Liver (tissue), 9 donors: ENCODE results near the gene FXYD4. TPM values are rescaled to one million over a fixed set of nuclear protein-coding genes. Genes with fewer than 3 reads are reported as not detected.

Experiments
- DNase-seq: peaks from one replicate; pipeline ENCODE4 v3.0.0-alpha.2; 2017; ENCODE audit warnings: low spot score
- H3K27ac ChIP-seq, 2 donors: one replicate each; pipeline ENCODE4 v1.7.0; 2013; ENCODE audit warnings: inconsistent platforms in 2 of 2, low read length in 2 of 2, control low read depth in 1 of 2, low read depth in 1 of 2, mild to moderate bottlenecking in 1 of 2
- H3K27me3 ChIP-seq, 4 donors: one replicate each; pipeline versions ENCODE4 v1.6.1 to v1.7.0; 2013; ENCODE audit warnings: low read length in 3 of 4, inconsistent platforms in 1 of 4, mild to moderate bottlenecking in 1 of 4, moderate library complexity in 1 of 4; ENCODE audit not compliant: control insufficient read depth in 4 of 4, insufficient read depth in 4 of 4
- H3K36me3 ChIP-seq, 4 donors: one replicate each; pipeline versions ENCODE4 v1.6.1 to v1.7.0; 2013; ENCODE audit warnings: low read length in 3 of 4, mild to moderate bottlenecking in 3 of 4, low read depth in 1 of 4, moderate library complexity in 1 of 4; ENCODE audit not compliant: control insufficient read depth in 4 of 4, insufficient read depth in 3 of 4
- H3K4me1 ChIP-seq, 4 donors: one replicate each; pipeline versions ENCODE4 v1.6.1 to v1.7.0; 2013; ENCODE audit warnings: low read length in 3 of 4, mild to moderate bottlenecking in 3 of 4, moderate library complexity in 1 of 4; ENCODE audit not compliant: control insufficient read depth in 4 of 4, insufficient read depth in 4 of 4
- H3K4me3 ChIP-seq, 3 donors: one replicate each; pipeline versions ENCODE4 v1.6.1 to v1.7.0; 2013; ENCODE audit warnings: low read length in 3 of 3, control low read depth in 1 of 3, low read depth in 1 of 3, mild to moderate bottlenecking in 1 of 3
- H3K9ac ChIP-seq, 2 donors: one replicate each; pipeline ENCODE4 v1.7.0; 2013; ENCODE audit warnings: low read length in 2 of 2, mild to moderate bottlenecking in 2 of 2, moderate library complexity in 2 of 2, control low read depth in 1 of 2, low read depth in 1 of 2
- H3K9me3 ChIP-seq, 4 donors: one replicate each; pipeline versions ENCODE4 v1.6.1 to v1.7.0; 2013; ENCODE audit warnings: low read length in 3 of 4; ENCODE audit not compliant: control insufficient read depth in 4 of 4
- CTCF ChIP-seq: fragments of 150-350 bp; IDR thresholded peaks from 2 replicates; pipeline ENCODE4 v1.5.1; 2017; ENCODE audit warnings: improper control_type of control experiment, low read depth, low read length; ENCODE audit not compliant: missing input control
- EGR1 ChIP-seq, 2 donors: IDR thresholded peaks; 2 replicates each; pipeline ENCODE4 v1.6.1; 2016 to 2018; ENCODE audit warnings: antibody characterized with exemption in 2 of 2, low read depth in 2 of 2
- FOXA1 ChIP-seq: IDR thresholded peaks from 2 replicates; pipeline ENCODE4 v1.6.1; 2016; ENCODE audit warnings: antibody characterized with exemption
- FOXA2 ChIP-seq: IDR thresholded peaks from 2 replicates; pipeline ENCODE4 v1.6.1; 2016; ENCODE audit warnings: antibody characterized with exemption
- GABPA ChIP-seq, 2 donors: IDR thresholded peaks in 1 of 2; conservative IDR thresholded peaks in 1 of 2; 2 replicates each; pipeline ENCODE4 v1.6.1; 2016; ENCODE audit warnings: antibody characterized with exemption in 2 of 2, mild to moderate bottlenecking in 1 of 2, moderate library complexity in 1 of 2
- HNF4A ChIP-seq, 2 donors: conservative IDR thresholded peaks; 2 replicates each; pipeline ENCODE4 v1.6.1; 2016; ENCODE audit warnings: antibody characterized with exemption in 2 of 2, mild to moderate bottlenecking in 2 of 2
- HNF4G ChIP-seq: IDR thresholded peaks from 2 replicates; pipeline ENCODE4 v1.6.1; 2016; ENCODE audit warnings: antibody characterized with exemption
- JUND ChIP-seq, 2 donors: IDR thresholded peaks; 2 replicates each; pipeline ENCODE4 v1.6.1; 2016; ENCODE audit warnings: antibody characterized with exemption in 2 of 2
- NR2F2 ChIP-seq: IDR thresholded peaks from 2 replicates; pipeline ENCODE4 v1.6.1; 2016; ENCODE audit warnings: antibody characterized with exemption
- RAD21 ChIP-seq, 2 donors: IDR thresholded peaks; 2 replicates each; pipeline ENCODE4 v1.6.1; 2016; ENCODE audit warnings: antibody characterized with exemption in 2 of 2, mild to moderate bottlenecking in 2 of 2
- REST ChIP-seq: IDR thresholded peaks from 2 replicates; pipeline ENCODE4 v1.6.1; 2016; ENCODE audit warnings: antibody characterized with exemption, mild to moderate bottlenecking
- RXRA ChIP-seq, 2 donors: IDR thresholded peaks; 2 replicates each; pipeline ENCODE4 v1.6.1; 2017 to 2018; ENCODE audit warnings: antibody characterized with exemption in 2 of 2, mild to moderate bottlenecking in 1 of 2
- SP1 ChIP-seq: IDR thresholded peaks from 2 replicates; pipeline ENCODE4 v1.6.1; 2018; ENCODE audit warnings: antibody characterized with exemption, mild to moderate bottlenecking
- TAF1 ChIP-seq: conservative IDR thresholded peaks from 2 replicates; pipeline ENCODE4 v1.6.1; 2016; ENCODE audit warnings: antibody characterized with exemption, mild to moderate bottlenecking
- YY1 ChIP-seq: IDR thresholded peaks from 2 replicates; pipeline ENCODE4 v1.6.1; 2016; ENCODE audit warnings: antibody characterized with exemption, mild to moderate bottlenecking
- whole genome bisulfite sequencing: extraction: QIAGEN DNeasy Blood & Tissue Kit; methylation state at CpG from one replicate; pipeline ENCODE4 v1.1.7; 2013; 5-methylcytosine and 5-hydroxymethylcytosine counted together
- polyA plus RNA-seq, 2 donors: library from polyadenylated mRNA; stranded (reverse) in 1 of 2; unstranded in 1 of 2; fragments of 200-250 nt in 1 of 2; fragments of >200 nt in 1 of 2; fragmentation: Nextera tagmentation in 1 of 2; extraction: Ambion mirVana in 1 of 2; gene quantifications; one replicate each; pipeline versions ENCODE4 v1.2.1 to v1.2.3, GENCODE V29; 2013 to 2015
- total RNA-seq, 2 donors: library from RNA; depleted of rRNA; stranded (reverse); fragments of >200 nt; gene quantifications; one replicate each; pipeline ENCODE4 v1.2.3, GENCODE V29; 2014
- TF ChIP-seq, protein P1 (sequence below): IDR thresholded peaks from 2 replicates; pipeline ENCODE4 v1.6.1; 2016; ENCODE audit warnings: antibody characterized with exemption
- TF ChIP-seq, protein P2 (sequence below): IDR thresholded peaks from 2 replicates; pipeline ENCODE4 v1.6.1; 2016; ENCODE audit warnings: antibody characterized with exemption
- TF ChIP-seq, protein P3 (sequence below): IDR thresholded peaks from 2 replicates; pipeline ENCODE4 v1.6.1; 2016; ENCODE audit warnings: antibody characterized with exemption
- donor health status: healthy.
- donor health status: healthy.
- donor health status: healthy.
- donor health status: healthy.
- donor health status: healthy.

FXYD4 gene
- total and polyA plus RNA-seq, 4 donors: not detected

DNA sequence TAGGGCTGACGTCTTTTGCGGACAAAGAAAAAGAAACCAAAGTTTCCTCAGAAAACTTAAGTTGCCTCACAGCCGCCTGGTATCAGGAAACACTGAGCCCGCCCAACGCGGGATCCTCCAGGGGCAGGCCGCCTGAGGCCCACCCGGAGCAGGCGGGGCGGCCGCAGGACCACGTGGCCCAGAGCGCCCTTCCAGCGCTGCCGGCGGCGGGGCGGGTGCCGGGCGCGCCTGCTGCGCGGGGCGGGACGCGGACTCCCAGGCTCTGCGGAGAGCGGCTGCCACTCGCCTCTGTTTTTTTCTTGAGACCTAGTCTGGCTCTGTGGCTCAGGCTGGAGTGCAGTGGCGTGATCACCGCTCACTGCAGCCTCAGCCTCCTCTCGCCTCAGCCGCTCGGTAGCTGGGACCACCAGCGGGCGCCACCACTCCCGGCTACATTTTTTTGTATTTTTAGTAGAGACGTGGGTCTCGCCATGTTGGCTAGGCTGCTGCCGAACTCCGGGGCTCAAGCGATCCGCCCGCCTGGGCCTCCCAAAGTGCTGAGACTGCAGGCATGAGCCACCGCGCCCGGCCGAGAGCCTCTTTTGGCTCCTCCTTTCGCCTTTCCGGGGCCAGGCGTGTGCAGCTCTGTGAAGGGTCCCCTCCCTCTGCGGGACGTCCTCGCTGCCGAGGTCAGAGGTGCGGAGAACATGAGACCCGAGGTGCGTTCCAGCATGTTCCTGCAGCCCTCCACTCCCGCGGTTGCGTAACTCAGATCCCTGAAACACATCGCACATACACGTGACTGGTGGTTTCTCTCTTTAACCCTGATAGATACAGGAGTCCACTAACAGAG, 49.1 kb downstream of the FXYD4 start (continued):
- TF ChIP-seq, protein P1, sequence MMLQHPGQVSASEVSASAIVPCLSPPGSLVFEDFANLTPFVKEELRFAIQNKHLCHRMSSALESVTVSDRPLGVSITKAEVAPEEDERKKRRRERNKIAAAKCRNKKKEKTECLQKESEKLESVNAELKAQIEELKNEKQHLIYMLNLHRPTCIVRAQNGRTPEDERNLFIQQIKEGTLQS: peak; percentile 57
- peak in 1 of 2 donors; percentile 58 for TF ChIP-seq GABPA (IDR thresholded peaks at IDR 0.05 in 1 of 2, conservative IDR thresholded peaks at IDR 0.05 in 1 of 2)
- peak; percentile 83 for TF ChIP-seq TAF1
- TF ChIP-seq, protein P2, sequence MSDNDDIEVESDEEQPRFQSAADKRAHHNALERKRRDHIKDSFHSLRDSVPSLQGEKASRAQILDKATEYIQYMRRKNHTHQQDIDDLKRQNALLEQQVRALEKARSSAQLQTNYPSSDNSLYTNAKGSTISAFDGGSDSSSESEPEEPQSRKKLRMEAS: peak; percentile 99

GRCh38 chr10:43421201-43421507, 49.7 kb downstream of the FXYD4 start:
- Histone ChIP-seq H3K27ac (peak overlapping the region; percentile 90 to 95), H3K4me1 (peaks cover 3 to 22% (median 6%) of the 10 kb centered on the region in 4 donors), H3K27me3 (no peaks in the 10 kb centered on the region), H3K9ac (peak overlapping the region; percentile 13 to 67), H3K4me3 (peak overlapping the region; percentile 53 to 57 (median 56)), H3K9me3 (no peaks in the 10 kb centered on the region), H3K36me3 (no peaks in the 10 kb centered on the region)
- 15% methylated on average over 4 of the region's 4 CpGs for WGBS
- DNase-seq: no peak
- TF ChIP-seq NR2F2 (no peak), JUND (IDR thresholded peaks at IDR 0.05) (peak in 1 of 2 donors; percentile 45), FOXA2 (no peak), TAF1 (no peak), FOXA1 (no peak), EGR1 (IDR thresholded peaks at IDR 0.05; ENCODE audit: low read depth in 2 of 2) (no peak), SP1 (peak; percentile 5), GABPA (IDR thresholded peaks at IDR 0.05 in 1 of 2, conservative IDR thresholded peaks at IDR 0.05 in 1 of 2) (no peak), HNF4G (peak; percentile 46), CTCF (no peak), RXRA (IDR thresholded peaks at IDR 0.05) (peak in 1 of 2 donors; percentile 48), RAD21 (IDR thresholded peaks at IDR 0.05) (no peak), YY1 (peak; percentile 9), HNF4A (conservative IDR thresholded peaks at IDR 0.05) (no peak), REST (peak; percentile 83)
- TF ChIP-seq, protein P2: no peak
- TF ChIP-seq, protein P3, sequence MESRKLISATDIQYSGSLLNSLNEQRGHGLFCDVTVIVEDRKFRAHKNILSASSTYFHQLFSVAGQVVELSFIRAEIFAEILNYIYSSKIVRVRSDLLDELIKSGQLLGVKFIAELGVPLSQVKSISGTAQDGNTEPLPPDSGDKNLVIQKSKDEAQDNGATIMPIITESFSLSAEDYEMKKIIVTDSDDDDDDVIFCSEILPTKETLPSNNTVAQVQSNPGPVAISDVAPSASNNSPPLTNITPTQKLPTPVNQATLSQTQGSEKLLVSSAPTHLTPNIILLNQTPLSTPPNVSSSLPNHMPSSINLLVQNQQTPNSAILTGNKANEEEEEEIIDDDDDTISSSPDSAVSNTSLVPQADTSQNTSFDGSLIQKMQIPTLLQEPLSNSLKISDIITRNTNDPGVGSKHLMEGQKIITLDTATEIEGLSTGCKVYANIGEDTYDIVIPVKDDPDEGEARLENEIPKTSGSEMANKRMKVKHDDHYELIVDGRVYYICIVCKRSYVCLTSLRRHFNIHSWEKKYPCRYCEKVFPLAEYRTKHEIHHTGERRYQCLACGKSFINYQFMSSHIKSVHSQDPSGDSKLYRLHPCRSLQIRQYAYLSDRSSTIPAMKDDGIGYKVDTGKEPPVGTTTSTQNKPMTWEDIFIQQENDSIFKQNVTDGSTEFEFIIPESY: peak; percentile 23
- TF ChIP-seq, protein P1: no peak
